ENCODE data around the gene RCBTB1. TPM values are rescaled to one million over a fixed set of nuclear protein-coding genes. Genes with fewer than 3 reads are reported as not detected.
A peak's percentile ranks its signal among the peaks of the same experiment; 100 is the strongest.

Gene RCBTB1
- total and polyA plus RNA-seq, 10 of the 15 experiments (the other 5 are each of a cell fraction or from before 2014, with no cell fraction given), result 5.1 to 13.5 (median 11.2) TPM

DNA sequence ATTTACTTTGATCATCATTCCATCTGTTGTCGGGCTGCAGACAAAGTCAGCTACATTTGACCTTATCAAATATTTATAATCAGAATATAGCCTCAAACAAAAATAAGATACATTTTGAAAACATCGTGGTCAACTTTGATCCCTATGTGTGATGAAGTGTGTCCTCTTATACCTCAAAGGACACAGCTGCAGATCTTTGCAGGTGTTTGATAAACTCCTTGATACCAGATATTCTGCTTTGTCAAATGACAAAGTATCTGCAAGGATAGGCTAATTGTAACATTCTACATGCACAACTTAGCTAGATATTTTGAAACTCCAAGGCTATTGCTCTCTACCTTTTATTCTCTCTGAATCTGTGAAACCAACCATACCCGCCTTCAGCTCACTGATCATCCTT, 45.6 kb downstream of the RCBTB1 start:
- in situ Hi-C loops (cut with MboI) (no loop called here), intact Hi-C loops (cut with micrococcal nuclease; ENCODE audit: unreplicated experiment) (no loop called here)
- Histone ChIP-seq H3K4me1 (ENCODE audit: control insufficient read depth, insufficient read depth, low read length) (peaks cover 7% of the 10 kb centered on the region), H3K27me3 (replicated peaks in 1 of 2; ENCODE audit: control insufficient read depth in 2 of 2, insufficient read depth in 2 of 2, low read length in 1 of 2) (no peaks in the 10 kb centered on the region), H2AFZ (ENCODE audit: control insufficient read depth, low read depth, low read length) (peak overlapping the region; percentile 91), H3K9ac (ENCODE audit: control insufficient read depth, insufficient read depth, low read length) (no peak overlapping the region), H3K27ac (ENCODE audit: control insufficient read depth, insufficient read depth) (peak overlapping the region; percentile 47; the same call in 1 of the 2 replicates), H3K79me2 (ENCODE audit: control insufficient read depth, insufficient read depth, low read length) (no peaks in the 10 kb centered on the region), H3K4me3 (no peak overlapping the region), H3K4me2 (ENCODE audit: control insufficient read depth, insufficient read depth) (peak overlapping the region; percentile 73; the same call in 1 of the 2 replicates), H4K20me1 (ENCODE audit: control insufficient read depth, insufficient read depth) (no peaks in the 10 kb centered on the region), H3K36me3 (ENCODE audit: control insufficient read depth in 2 of 2, insufficient read depth in 2 of 2, low read length in 1 of 2) (peaks cover 0 to 5% of the 10 kb centered on the region in 2 experiments; a peak in 3 of 4 replicates), H3K9me3 (replicated peaks; ENCODE audit: control insufficient read depth, insufficient read depth, low read length) (no peaks in the 10 kb centered on the region)
- RAD21 ChIA-PET (ENCODE audit: unreplicated experiment), result no interaction called here
- CTCF ChIA-PET, result interaction anchor here (0.8 to 1.2 kb wide), 3 partner anchors 12 to 94 kb away, joined by 3 read pairs; no protein-coding TSS in a partner anchor
- ATAC-seq (no peak), DNase-seq (ENCODE audit: low read depth, low spot score) (no peak), FAIRE-seq (no peak)
- WGBS (ENCODE audit: insufficient coverage, insufficient replicate concordance, low lambda C conversion rate, missing lambda C conversion rate), result 83% methylated on average over 3 of the region's 3 CpGs
- TF ChIP-seq ZNF24 (IDR thresholded peaks at IDR 0.05) (no peak), HDAC6 (IDR thresholded peaks at IDR 0.05; ENCODE audit: unreplicated experiment) (no peak), PAX5 (IDR thresholded peaks at IDR 0.05; ENCODE audit: borderline replicate concordance, low read depth, low read length) (no peak), RBBP5 (conservative IDR thresholded peaks at IDR 0.05) (no peak), TCF3 (IDR thresholded peaks at IDR 0.05; ENCODE audit: borderline replicate concordance, insufficient read depth, low read depth, low read length) (no peak), ZNF384 (IDR thresholded peaks at IDR 0.05; ENCODE audit: borderline replicate concordance, low read depth, low read length) (no peak), SUPT20H (IDR thresholded peaks at IDR 0.05; ENCODE audit: borderline replicate concordance, control insufficient read depth, low read depth, low read length) (no peak), HSF1 (IDR thresholded peaks at IDR 0.05; ENCODE audit: low read depth, low read length) (no peak), MEF2A (IDR thresholded peaks at IDR 0.05; ENCODE audit: insufficient read depth, low read depth, low read length) (no peak), POU2F2 (IDR thresholded peaks at IDR 0.05; ENCODE audit: borderline replicate concordance, low read depth, low read length) (no peak)
- SMC1A ChIA-PET (ENCODE audit: uncharacterized antibody, unreplicated experiment), result interaction anchor here (0.6 to 1.8 kb wide), 7 partner anchors 9 to 128 kb away, joined by 3 to 6 read pairs (median 3); no protein-coding TSS in a partner anchor
- POLR2A ChIA-PET, result interaction anchor here (0.6 to 1.4 kb wide), 2 partner anchors 12 to 96 kb away, joined by 5 read pairs; partner anchors contain the start of genes CAB39L and SETDB2
- BruUV-seq (replicated peaks), result no TSS peak

All from GM12878 (cell line).